Activated T-helper 1 cell treated with anti-CD3 and anti-CD28 coated beads, Interleukin-2, amount 50 U/mL, for 16 hours (primary cell): ENCODE measurements around the gene CDKN2B-AS1.
A peak's percentile ranks its signal among the peaks of the same experiment; 100 is the strongest.
"Not testable (repeated sequence)": the region's sequence is repeated elsewhere in the genome, so short reads cannot be mapped to it uniquely, and the experiment has no call there.

Experiments used
- DNase-seq, 2 donors: peaks; one replicate each; pipeline ENCODE4 v3.0.0-alpha.2; 2020; ENCODE audit warnings: low read depth in 1 of 2, low spot score in 1 of 2

Gene CDKN2B-AS1

DNA sequence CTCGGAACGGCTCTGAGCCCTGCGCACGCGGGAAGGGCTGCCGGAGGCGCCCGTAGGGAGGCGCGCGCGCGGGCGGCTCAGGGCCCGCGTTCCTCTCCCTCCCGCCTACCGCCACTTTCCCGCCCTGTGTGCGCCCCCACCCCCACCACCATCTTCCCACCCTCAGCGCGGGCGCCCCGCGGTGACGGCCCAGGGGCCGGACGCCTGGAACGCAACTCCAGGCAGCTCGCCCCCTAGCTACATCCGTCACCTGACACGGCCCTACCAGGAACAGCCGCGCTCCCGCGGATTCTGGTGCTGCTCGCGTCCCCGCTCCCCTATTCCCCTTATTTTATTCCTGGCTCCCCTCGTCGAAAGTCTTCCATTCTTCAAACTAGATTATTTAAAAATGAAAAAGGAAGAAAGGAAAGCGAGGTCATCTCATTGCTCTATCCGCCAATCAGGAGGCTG, at the start of gene CDKN2B-AS1:
TSS of gene CDKN2B-AS1 (plus strand) at position 236 of the 450 bp plus-strand sequence.
- no peak for DNase-seq

DNA sequence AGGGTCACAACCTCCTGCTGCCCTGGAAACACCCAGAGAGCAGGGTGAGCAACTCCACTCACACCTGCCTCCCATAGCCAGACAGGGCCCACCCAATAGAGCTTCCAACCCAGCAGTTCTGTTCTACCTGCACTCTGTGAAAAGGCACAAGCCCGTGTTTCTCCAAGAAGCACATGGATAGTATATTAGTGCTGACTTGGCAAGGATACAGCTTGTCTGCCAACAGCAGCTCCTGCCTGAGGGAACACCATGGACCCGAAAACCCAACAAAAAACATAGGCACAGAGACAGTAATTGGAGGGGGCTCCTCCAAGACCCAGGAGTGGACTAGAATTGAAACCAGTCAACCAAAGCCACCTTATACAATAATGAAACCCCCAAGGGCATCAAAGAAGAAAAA, 49.0 kb upstream of the CDKN2B-AS1 start:
- DNase-seq = no peak

DNA sequence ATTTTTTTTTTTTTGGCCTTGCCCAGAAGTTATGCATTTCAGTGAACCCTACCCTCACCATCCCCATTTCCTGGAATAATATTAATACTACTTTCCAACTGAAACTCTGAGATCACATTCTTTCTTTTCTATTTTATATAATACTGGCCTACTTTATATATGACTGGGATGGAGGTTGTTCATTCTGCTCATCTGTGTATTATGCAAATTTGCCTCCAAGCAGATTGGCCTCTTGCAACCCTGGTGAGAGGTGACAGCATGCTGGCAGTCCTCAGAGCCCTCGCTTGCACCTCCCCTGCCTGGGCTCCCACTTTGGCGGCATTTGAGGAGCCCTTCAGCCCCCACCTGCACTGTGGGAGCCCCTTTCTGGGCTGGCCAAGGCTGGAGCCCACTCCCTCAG, 35.8 kb upstream of the CDKN2B-AS1 start:
- no peak for DNase-seq

DNA sequence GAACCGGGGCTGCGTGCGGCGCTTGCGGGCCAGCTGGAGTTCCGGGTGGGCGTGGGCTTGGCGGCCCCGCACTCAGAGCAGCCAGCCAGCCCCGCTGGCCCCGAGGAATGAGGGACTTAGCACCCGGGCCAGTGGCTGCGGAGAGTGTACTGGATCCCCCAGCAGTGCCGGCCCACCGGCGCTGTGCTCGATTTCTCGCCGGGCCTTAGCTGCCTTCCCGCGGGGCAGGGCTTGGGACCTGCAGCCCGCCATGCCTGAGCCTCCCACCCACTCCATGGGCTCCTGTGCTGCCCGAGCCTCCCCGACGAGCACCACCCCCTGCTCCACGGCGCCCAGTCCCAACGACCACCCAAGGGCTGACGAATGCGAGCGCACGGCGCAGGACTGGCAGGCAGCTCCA, 35.3 kb upstream of the CDKN2B-AS1 start:
- DNase-seq = not testable (repeated sequence)

DNA sequence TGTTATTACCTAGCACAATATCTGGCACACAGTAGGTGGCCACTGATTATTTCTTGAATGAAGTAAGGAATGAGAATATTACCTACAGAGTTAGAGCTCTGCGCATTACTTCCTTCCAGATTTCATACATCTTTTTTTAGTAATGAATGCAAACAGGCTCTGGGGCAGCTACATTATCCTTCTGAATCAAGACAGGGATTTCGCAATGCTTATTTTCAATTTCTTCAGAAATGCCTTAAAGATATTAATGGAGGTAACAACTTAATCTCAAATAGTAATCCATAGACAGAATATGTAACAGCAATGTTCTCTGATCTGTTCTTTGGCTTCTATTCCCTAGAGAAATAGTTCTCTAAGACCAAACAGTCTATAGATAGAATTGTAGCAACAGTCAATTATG, 33.0 kb upstream of the CDKN2B-AS1 start:
- DNase-seq = no peak

DNA sequence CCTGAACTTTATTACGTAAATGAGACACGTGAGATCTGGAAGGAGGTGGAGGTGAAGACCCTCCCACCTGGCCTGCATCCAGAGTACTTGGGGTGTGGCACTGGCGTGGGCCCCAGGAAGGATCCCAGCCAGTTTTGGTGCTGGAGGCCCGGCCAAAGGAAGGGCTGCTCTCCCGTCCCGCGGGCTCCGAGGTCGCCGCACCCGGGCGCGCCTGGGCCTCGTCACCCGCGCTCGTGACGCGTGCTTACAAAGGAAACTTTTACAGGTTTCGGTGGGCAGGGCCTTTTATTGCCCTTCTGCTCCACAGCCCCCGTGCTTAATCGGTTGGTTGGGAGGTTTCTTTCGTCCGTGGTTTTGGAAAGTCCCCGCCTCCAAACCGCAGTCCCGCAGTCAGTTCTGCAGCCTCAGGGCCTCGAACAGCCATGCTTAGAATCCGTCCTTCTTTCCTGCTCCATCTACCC, 29.6 kb upstream of the CDKN2B-AS1 start:
- DNase-seq = peak in 1 of 2 donors; percentile 40

DNA sequence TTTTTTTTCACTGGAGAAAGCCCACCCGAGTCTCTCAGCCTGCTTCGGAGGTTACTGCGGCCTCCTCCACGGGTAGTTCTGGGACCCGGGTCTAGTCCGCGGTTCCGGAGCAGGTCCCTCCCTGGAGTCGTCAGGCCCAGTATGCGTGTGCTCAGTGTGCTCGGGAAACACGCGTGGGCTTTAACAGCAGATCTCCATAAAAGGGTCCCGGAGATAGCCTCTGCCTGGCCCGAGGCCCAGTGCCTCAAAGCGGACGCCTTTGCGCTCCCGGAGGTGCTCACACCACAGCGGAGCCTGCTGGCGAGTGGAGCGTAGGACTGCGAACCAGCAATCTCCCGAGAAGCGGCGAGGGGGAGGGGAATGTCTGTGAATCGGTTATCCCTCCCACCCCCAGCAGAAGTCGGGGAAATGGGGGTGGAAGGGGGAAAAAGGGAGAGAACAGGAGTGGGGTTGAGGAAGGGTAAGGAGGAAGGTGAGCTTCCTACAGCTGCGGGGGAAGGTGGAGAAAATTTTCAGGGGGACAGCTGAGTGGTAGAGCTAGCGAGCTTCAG, 29.1 kb upstream of the CDKN2B-AS1 start:
- DNase-seq = no peak

DNA sequence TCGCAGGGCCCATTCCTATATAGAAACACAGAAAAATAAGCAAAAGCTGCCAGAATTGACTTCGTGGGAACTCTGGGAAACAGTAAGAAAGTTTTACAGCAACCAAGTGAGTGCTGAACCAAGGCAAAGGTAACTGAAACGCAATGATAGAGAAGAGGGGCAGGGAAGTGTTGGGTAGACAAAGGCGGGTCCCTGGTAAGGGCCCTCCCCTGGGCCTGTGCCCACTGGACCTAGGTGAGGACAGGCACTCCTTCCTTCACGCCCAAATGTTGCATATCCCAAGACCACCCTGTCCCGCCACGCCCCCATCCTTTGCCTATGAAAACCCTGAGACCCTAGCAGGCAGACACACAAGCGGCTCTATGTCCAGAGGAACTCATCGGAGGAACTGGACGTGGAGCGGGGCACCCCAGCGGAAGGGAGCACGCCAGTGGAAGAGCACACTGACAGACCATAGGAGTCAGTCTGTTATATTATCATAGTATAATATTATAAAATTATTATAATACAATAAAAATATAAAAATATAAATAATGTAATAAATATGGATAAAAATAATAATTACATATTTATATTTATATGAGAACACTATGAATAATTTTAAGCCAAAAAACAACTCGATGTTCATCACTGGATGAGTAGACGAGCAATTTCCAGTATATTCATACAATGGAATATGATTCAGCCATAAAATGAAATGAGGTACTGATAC, 28.3 kb upstream of the CDKN2B-AS1 start:
- no peak for DNase-seq

DNA sequence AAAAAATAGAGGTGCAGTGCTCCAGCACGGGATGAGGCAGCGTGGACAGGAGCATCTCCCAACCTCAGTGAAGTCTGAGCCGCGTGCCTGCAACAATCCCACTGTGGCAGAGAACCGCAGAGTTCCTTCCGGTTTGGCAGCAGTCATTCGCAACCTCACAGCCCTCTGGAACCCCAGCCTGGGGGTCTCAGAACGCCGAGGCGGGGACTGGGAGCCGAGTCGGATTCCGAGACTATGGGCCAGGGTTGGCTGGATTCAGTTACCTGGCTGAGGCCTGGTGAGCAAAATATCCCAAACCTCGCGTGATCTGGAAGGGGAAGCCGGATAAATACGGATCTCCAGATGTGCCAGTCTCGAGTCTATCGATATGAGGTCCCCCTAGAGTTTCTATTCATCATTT, 27.4 kb upstream of the CDKN2B-AS1 start:
- no peak for DNase-seq

DNA sequence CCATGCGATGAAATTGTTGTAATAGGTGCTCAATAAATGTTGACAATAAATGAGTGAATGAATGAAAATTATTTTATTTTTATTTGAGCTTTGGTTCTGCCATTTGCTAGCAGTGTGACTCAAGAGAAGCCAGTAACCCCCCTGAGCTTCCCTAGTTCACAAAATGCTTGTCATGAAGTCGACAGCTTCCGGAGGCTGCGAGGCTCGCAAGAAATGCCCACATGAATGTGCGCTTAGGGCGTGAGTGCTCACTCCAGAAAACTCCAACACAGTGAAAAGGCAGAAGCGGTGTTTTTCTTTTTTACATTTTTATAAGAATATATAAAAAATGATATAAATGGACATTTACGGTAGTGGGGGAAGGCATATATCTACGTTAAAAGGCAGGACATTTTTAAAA, 26.9 kb upstream of the CDKN2B-AS1 start:
- DNase-seq = no peak

DNA sequence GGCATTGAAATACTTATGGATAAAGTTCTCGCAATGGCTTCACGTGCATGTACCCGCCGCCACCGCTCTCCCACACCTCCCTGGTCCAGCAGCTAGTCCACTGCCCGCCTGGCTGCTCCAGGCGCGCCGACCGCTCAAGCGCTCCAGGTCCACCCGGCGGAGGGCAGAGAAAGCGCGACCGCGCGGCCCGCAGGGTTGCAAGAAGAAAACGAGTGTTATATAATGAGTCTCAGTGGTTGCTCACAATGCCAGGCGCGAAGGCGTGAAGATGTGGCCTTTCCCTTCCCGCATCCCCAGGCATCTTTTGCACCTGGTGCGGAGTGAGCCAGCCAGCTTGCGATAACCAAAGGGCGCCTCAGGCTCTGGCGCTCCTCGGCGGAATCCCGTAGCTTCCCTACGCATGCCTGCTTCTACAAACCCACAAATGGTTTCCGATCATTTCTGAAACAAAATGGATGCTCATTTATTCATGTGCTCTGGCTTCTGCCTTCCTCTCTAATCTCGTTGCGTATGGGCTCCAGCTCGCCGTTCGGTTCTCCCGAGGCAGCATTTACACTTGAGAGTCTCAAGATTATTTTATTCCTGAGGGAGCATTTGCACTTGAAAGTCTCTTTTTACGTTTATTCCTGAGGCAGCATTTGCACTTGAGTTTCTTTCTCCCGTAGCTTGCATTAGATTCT, 26.1 kb upstream of the CDKN2B-AS1 start:
- no peak for DNase-seq

DNA sequence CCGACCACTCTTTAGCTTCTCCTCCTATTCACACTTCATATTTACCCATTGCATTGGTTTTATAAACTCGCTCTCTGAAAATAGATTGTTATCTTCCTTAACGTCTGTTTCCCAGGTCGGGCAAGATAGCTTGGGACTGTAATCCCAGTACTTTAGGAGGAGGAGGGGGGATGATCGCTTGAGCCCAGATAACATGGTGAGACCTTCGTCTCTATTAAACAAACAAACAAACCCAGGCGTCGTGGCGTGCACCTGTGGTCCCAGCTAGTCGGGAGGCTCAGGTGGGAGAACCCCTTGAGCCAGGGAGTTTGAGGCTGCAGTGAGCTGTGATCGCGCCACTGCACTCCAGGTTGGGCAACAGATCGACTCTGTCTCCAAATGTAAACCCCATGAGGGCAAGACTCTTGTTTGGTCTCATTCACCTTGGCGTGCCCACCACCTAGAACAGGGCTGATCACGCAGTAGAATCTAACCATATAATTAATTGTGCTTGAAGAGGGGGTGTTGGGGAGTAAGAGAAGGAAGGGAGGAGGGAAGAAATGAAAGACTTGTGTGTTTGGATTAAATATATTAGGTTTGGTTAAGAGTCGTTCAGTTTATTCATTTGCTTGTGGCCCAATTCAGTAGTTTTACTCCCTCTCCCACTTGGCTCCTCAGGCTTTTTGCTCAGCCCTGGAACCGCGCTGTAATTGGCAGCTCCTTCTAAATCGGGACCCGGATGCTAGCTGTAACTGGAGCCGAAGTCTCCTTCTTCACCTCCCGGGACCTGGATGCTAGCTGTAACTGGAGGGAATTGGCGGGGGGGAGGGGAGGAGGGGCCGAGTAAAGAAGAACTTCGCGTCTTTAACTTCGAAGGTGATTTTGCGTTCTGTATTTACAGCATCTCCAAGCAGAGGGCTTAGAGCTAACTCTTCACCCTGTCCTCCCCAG, 25.3 kb upstream of the CDKN2B-AS1 start:
- DNase-seq = no peak

DNA sequence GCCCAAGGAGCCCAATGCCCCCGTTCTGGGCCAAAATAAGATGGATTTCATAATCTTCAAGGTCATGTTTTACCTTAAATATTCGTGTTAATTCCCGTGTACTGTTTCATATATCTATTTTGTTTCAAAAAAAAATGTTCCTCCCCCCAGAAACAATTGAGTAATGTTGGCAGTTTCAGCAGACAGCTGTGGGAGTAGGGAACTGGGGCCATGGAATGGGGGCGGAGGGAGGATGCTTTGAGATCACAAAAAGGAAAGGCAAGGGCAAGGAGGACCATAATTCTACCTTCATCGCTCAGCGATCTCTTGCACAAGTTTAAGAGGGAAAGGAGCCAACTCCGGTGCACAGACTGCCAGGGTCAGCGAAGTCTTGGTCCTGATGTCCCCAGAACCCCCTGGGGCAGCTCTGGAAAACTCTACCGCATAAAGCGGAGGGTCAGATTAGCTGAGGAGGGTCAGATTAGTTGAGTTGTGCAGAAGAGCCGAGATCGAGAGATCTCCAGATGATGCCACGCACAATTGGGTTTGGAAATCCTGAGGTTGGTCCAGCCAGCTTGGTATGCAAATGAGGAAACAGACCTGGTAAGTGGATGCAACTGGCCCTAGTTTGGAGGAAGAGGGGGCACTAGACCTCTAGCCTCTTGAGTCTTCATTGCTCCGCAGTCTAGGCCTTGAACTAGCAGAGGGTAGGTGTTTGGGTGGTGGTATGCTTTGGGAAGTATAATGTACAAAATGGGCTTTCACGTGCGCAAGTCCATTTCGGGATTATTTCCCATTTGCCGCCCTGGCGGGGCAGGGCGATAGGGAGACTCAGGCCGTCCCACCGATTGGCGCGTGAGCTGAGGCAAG, 24.4 kb upstream of the CDKN2B-AS1 start:
- no peak for DNase-seq

DNA sequence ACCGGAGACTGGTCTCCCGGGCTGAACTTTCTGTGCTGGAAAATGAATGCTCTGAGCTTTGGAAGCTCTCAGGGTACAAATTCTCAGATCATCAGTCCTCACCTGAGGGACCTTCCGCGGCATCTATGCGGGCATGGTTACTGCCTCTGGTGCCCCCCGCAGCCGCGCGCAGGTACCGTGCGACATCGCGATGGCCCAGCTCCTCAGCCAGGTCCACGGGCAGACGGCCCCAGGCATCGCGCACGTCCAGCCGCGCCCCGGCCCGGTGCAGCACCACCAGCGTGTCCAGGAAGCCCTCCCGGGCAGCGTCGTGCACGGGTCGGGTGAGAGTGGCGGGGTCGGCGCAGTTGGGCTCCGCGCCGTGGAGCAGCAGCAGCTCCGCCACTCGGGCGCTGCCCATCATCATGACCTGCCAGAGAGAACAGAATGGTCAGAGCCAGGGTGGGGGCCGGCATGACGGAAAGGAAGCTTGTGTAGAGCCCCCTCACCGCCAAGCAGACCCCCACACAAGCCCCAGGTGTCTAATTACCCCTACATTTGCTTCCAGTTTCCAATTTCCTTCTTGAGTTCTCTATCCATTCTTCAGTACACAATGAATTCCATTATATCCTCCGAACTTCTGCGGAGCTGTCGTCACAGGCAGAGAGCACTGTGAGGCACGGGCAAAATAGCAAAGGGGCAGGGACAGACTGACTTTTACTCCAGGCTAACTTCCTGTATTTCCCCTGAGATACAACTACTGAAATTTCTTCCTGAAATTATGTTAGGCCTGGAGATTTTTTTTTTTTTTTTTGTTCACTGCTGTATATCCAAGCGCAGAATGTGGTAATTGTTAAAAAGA, 23.6 kb upstream of the CDKN2B-AS1 start:
- no peak for DNase-seq

DNA sequence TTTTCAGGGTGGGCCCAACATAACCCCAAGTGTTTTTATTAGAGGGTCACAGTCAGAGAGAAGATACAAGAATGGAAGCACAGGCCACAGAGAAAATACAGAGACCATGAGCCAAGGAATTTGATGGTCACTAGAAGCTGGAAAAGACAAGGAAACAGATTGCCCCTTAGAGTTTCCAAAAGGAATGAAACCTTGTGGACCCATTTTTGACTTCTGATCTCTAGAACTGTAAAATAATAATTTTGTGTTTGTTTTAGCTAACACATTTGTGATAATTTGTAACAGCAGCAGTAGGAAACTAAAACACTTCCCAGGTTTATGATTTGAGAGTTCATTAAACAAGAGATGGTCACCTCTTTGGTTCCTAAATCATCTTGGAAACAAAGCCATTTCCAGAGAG, 22.2 kb upstream of the CDKN2B-AS1 start:
- DNase-seq = no peak

DNA sequence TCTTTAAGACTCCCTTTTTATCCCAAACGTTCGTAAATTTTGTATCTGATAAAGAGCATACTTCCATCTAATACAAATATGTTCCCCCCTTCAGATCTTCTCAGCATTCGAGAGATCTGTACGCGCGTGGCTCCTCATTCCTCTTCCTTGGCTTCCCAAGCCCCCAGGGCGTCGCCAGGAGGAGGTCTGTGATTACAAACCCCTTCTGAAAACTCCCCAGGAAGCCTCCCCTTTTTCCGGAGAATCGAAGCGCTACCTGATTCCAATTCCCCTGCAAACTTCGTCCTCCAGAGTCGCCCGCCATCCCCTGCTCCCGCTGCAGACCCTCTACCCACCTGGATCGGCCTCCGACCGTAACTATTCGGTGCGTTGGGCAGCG, 20.3 kb upstream of the CDKN2B-AS1 start:
- no peak for DNase-seq

DNA sequence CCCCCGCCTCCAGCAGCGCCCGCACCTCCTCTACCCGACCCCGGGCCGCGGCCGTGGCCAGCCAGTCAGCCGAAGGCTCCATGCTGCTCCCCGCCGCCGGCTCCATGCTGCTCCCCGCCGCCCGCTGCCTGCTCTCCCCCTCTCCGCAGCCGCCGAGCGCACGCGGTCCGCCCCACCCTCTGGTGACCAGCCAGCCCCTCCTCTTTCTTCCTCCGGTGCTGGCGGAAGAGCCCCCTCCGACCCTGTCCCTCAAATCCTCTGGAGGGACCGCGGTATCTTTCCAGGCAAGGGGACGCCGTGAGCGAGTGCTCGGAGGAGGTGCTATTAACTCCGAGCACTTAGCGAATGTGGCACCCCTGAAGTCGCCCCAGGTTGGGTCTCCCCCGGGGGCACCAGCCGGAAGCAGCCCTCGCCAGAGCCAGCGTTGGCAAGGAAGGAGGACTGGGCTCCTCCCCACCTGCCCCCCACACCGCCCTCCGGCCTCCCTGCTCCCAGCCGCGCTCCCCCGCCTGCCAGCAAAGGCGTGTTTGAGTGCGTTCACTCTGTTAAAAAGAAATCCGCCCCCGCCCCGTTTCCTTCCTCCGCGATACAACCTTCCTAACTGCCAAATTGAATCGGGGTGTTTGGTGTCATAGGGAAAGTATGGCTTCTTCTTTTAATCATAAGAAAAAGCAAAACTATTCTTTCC, 19.7 kb upstream of the CDKN2B-AS1 start:
- DNase-seq = no peak

DNA sequence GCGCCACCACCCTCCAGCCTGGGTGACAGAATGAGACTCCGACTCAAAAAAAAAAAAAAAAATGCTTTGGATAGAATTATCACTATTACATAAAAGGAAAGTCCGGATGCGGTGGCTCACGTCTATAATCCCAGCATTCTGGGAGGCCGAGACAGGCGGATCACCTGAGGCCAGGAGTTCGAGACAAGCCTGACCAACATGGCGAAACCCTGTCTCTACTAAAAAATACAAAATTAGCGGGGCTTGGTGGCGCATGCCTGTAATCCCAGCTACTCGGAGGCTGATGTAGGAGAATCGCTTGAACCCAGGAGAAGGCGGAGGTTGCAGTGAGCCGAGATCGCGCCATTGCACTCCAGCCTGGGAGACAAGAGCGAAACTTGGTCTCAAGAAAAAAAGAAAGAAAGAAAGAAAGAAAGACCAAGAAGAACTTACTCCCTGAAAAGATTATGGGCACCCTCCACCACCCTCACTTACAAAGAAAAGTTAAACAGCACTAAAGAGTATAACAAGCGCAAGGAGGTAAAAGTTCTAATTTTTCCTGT, 18.2 kb upstream of the CDKN2B-AS1 start:
- no peak for DNase-seq

DNA sequence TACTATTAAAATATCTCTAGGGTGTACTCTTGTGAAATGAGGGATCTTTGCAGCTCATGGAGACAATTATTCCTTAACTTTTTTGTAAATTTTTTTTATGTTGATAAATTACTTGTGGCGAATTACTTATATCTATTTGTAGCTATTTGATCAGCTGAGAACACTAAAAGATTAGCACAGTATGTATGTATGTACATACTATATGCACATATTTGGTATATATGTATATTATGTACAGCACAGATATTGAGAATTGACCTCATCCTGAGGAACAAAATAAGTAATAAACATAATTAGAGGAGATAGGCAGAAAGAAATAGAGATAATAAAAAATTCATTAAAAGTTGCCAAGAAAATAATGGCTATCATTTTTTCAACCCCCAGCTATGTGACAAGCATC, 12.2 kb upstream of the CDKN2B-AS1 start:
- no peak for DNase-seq
